Esophagus (tissue), 2 donors: Measurements from ENCODE around the gene RASA2. TPM values are rescaled to one million over a fixed set of nuclear protein-coding genes. Genes with fewer than 3 reads are reported as not detected.
A peak's percentile ranks its signal among the peaks of the same experiment; 100 is the strongest.
"Not testable (repeated sequence)": the region's sequence is repeated elsewhere in the genome, so short reads cannot be mapped to it uniquely, and the experiment has no call there.

ENCODE experiments used
- H3K27ac ChIP-seq, 2 donors: one replicate each; pipeline ENCODE4 v1.5.1; 2013; ENCODE audit warnings: low read depth in 2 of 2, mild to moderate bottlenecking in 2 of 2, inconsistent platforms in 1 of 2, low read length in 1 of 2, moderate library complexity in 1 of 2
- H3K27me3 ChIP-seq, 2 donors: one replicate each; pipeline ENCODE4 v1.6.1; 2013; ENCODE audit warnings: low read length in 2 of 2, control low read depth in 1 of 2, mild to moderate bottlenecking in 1 of 2; ENCODE audit not compliant: insufficient read depth in 2 of 2, control insufficient read depth in 1 of 2
- H3K36me3 ChIP-seq, 2 donors: one replicate each; pipeline ENCODE4 v1.6.1; 2013; ENCODE audit warnings: low read length in 1 of 2; ENCODE audit not compliant: control insufficient read depth in 2 of 2, insufficient read depth in 2 of 2
- H3K4me1 ChIP-seq, 2 donors: one replicate each; pipeline ENCODE4 v1.6.1; 2013; ENCODE audit warnings: low read length in 1 of 2; ENCODE audit not compliant: control insufficient read depth in 2 of 2, insufficient read depth in 2 of 2
- H3K4me3 ChIP-seq, 2 donors: one replicate each; pipeline ENCODE4 v1.5.1; 2013; ENCODE audit warnings: low read length in 2 of 2, mild to moderate bottlenecking in 2 of 2, low read depth in 1 of 2, moderate library complexity in 1 of 2
- H3K9me3 ChIP-seq, 2 donors: one replicate each; pipeline ENCODE4 v1.6.1; 2013; ENCODE audit warnings: mild to moderate bottlenecking in 2 of 2, low read depth in 1 of 2, low read length in 1 of 2, moderate library complexity in 1 of 2; ENCODE audit not compliant: control insufficient read depth in 2 of 2, insufficient read depth in 1 of 2
- WGBS, 2 donors: extraction: QIAGEN DNeasy Blood & Tissue Kit; methylation state at CpG; one replicate each; pipeline ENCODE4 v1.1.7; 2013; 5-methylcytosine and 5-hydroxymethylcytosine counted together
- polyA plus RNA-seq, 2 donors: library from polyadenylated mRNA; stranded (reverse); fragments of 200-250 nt; gene quantifications; one replicate each; pipeline ENCODE4 v1.2.3, GENCODE V29; 2013
- donor health status: healthy with polysubstance abuse.
- donor health status: Bipolar disorder and iron deficiency.

RASA2 gene
- polyA plus RNA-seq, 2 donors: 4.0 to 6.9 TPM

DNA sequence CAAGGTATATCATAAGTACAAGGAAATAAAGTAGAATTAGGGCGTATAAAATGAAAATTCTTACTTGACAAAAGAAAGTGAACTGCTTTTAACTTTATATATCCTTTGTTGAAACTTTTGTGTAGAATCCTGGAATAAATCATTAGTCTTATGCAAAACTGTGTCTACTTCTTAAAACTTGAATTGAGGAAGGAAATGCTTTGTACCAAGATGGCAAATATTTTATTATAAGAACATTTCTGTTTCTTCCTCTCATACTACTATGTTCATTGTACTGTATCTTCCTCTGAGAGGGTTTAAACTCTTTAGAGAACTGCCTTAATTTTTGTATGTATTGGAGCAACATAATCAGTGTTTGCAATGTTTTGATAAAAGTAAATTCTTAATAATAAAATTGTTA is 42.0 kb downstream of the RASA2 start:
- Histone ChIP-seq H3K4me3 (no peak overlapping the region), H3K9me3 (no peaks in the 10 kb centered on the region), H3K27me3 (no peaks in the 10 kb centered on the region), H3K36me3 (peaks cover 0 to 4% of the 10 kb centered on the region in 2 donors), H3K27ac (no peak overlapping the region), H3K4me1 (no peaks in the 10 kb centered on the region)
- 83 to 87% methylated on average over 1 of the region's 1 CpG for WGBS, 2 donors

DNA sequence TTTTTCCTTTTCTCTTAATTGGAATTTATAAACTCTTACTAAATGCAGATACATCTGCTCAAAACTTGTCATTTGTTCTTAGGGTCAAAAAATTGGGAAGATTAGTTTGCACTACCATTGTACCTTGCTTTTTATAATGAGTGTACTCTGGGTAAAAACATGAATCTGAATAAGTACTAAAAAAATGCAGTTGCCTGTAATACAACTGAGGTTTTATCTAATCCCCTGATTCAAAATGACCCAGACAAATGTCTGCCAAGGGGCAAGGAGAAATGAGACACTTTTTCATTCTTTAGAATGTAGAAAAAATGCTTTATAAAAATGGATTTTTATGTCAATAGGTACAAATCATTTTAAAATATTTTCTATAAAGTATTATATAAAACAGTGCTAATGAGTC is 42.4 kb downstream of the RASA2 start:
- H3K9me3 ChIP-seq: no peaks in the 10 kb centered on the region
- H3K4me1 ChIP-seq: no peaks in the 10 kb centered on the region
- H3K27me3 ChIP-seq: no peaks in the 10 kb centered on the region
- H3K36me3 ChIP-seq: peaks cover 0 to under 1% of the 10 kb centered on the region in 2 donors
- H3K4me3 ChIP-seq: no peak overlapping the region
- H3K27ac ChIP-seq: no peak overlapping the region

DNA sequence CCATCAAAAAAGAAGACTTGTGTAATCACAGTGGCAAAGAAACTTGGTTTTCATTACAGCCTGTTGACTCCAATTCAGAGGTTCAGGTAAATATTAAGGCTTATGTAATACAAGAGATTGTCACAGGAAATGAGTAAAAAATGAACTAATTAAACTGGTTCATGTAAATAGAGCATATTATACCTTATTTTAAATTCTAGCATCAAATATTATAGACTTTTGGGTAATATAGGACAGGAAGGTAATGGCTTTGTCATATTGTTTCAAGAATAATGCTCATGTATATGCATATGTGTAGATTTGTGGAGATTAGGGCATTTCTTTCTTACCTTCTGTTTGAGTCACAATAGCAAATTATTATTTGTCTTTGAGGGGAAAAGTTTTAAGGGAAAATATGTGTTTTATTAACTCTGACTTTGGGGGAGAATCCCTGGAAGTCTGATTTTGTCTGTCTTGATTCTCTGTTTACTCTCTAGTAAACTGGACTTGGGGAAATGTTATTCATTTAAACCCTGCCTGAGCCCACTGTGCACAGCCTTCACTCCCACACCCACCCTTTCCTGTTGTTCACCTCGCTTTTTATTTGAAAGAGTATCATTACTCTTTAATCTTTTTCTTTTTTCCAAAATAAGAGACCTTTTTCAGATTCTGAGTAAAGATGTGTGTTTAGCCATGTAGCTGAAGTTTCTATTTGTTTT is 43.0 kb downstream of the RASA2 start:
- WGBS, 2 donors: 17 to 41% methylated on average over 1 of the region's 1 CpG
- Histone ChIP-seq H3K27ac (peak overlapping the region in 1 of 2 donors; percentile 31), H3K4me1 (no peaks in the 10 kb centered on the region)

DNA sequence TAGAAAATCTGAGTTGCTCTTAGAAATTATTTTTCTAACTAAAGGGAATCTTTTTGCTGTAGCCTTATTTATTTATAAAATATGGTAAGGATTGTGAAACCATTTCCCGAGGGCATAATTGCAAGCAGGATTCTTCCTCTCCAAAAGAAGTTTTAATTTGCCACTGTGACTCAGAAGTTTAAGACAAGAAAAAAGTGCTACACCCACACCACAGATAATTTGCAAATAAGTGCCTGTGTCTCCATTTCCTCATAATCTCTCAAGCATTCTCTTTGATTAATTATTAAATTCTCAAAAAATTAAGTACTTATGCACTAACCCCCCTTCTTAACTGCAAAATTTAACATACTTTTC is 43.6 kb downstream of the RASA2 start:
- H3K9me3 ChIP-seq: no peaks in the 10 kb centered on the region
- H3K36me3 ChIP-seq: no peaks in the 10 kb centered on the region
- no peak overlapping the region for H3K27ac ChIP-seq
- WGBS, 2 donors: 11 to 21% methylated on average over 1 of the region's 1 CpG
- no peaks in the 10 kb centered on the region for H3K27me3 ChIP-seq
- no peaks in the 10 kb centered on the region for H3K4me1 ChIP-seq
- H3K4me3 ChIP-seq: no peak overlapping the region

More for the DNA sequence above, 43.0 kb downstream of the RASA2 start:
- no peak overlapping the region for H3K4me3 ChIP-seq
- H3K36me3 ChIP-seq: no peaks in the 10 kb centered on the region
- no peaks in the 10 kb centered on the region for H3K9me3 ChIP-seq
- H3K27me3 ChIP-seq: no peaks in the 10 kb centered on the region

DNA sequence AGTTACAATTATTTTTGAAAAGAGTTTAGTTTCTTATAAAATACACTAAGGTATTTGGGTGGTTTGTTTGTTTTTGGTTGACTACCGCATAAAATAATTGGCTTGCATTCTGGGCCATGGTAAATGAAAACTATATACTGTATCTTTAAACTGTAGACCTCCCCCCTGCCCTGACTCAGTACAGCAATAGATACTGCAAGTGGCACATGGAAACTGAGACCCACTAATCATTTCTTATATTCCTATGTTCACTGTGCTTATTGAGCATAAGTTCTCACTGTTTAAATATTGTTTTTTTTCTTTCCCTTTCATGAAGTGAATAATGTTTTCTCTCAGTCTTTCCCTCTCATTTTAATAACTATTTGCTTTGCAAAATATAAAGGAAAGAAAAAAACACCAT is 45.8 kb downstream of the RASA2 start:
- 97% methylated on average over 1 of the region's 1 CpG for WGBS, 2 donors
- Histone ChIP-seq H3K4me3 (no peak overlapping the region), H3K27ac (no peak overlapping the region), H3K36me3 (no peaks in the 10 kb centered on the region), H3K9me3 (no peaks in the 10 kb centered on the region), H3K27me3 (no peaks in the 10 kb centered on the region), H3K4me1 (no peaks in the 10 kb centered on the region)

DNA sequence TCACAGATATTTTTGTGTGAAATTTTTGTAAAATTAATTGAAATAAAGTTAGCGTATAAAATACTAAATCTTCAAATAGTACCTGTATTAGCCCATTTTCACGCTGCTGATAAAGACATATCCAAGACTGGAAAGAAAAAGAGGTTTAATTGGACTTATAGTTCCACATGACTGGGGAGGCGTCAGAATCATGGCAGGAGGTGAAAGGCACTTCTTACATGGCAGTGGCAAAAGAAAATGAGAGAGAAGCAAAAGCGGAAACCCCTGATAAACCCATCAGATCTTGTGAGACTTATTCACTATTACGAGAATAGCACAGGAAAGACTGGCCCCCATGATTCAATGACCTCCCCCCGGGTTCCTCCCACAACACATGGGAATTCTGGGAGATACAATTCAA is 49.2 kb downstream of the RASA2 start:
- not testable (repeated sequence) for H3K36me3 ChIP-seq, H3K9me3 ChIP-seq, H3K4me1 ChIP-seq, H3K27me3 ChIP-seq, H3K4me3 ChIP-seq, H3K27ac ChIP-seq
- WGBS, 2 donors: 96 to 98% methylated on average over 6 of the region's 6 CpGs

DNA sequence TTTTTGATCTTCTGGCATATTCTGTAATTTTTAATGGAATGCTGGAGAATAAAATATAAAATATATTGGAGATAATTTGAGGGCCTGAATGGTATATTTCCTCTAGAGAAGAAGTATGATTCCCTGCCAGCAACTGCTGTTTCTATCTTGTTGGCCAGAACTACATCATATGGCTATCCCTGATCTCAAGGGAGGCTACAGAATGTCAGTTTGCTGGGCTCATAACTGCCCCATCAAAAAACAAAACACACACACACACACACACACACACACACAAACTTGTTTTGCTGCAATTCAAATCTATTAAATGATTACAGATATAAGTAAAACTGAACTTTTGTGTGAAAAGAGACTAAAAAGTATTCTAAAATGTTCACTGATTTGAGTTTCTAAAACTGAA is 51.0 kb downstream of the RASA2 start:
- H3K27ac ChIP-seq: no peak overlapping the region
- H3K36me3 ChIP-seq: no peaks in the 10 kb centered on the region
- no peaks in the 10 kb centered on the region for H3K27me3 ChIP-seq
- H3K4me1 ChIP-seq: no peaks in the 10 kb centered on the region
- no peaks in the 10 kb centered on the region for H3K9me3 ChIP-seq
- no peak overlapping the region for H3K4me3 ChIP-seq

DNA sequence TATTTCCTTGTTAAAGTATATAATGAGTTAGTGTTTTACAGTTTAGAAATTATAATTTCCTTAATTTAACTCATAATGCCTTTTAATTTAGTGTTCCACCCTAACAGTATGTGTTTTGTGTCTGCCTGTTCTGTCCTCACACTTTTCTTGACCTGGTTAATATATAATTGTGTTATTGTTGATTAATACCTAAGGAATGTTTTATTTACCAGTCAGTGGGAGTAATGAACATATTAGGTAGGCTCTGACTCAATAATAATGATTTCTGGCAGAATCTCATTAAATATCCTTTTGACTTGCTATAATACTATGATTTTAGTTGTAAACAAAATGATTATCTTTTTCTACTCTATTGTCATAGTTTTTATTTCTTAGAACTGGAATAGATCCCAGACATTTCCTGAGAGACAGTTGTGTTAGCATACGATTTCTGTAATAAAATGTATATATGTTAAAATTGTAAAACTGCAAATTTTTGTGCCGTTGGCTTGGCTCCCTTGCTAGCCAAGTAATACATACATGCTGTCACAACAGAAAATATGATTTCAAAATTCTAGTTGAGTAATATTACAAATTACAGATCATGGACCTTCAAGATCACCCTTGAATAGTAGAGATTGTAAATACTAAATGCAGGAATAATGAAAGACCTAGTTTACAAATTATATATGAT is 51.9 kb downstream of the RASA2 start:
- 68 to 73% methylated on average over 2 of the region's 2 CpGs for WGBS, 2 donors
- H3K4me1 ChIP-seq: no peaks in the 10 kb centered on the region
- H3K27ac ChIP-seq: no peak overlapping the region
- no peaks in the 10 kb centered on the region for H3K9me3 ChIP-seq
- no peaks in the 10 kb centered on the region for H3K27me3 ChIP-seq
- no peaks in the 10 kb centered on the region for H3K36me3 ChIP-seq
- H3K4me3 ChIP-seq: no peak overlapping the region

DNA sequence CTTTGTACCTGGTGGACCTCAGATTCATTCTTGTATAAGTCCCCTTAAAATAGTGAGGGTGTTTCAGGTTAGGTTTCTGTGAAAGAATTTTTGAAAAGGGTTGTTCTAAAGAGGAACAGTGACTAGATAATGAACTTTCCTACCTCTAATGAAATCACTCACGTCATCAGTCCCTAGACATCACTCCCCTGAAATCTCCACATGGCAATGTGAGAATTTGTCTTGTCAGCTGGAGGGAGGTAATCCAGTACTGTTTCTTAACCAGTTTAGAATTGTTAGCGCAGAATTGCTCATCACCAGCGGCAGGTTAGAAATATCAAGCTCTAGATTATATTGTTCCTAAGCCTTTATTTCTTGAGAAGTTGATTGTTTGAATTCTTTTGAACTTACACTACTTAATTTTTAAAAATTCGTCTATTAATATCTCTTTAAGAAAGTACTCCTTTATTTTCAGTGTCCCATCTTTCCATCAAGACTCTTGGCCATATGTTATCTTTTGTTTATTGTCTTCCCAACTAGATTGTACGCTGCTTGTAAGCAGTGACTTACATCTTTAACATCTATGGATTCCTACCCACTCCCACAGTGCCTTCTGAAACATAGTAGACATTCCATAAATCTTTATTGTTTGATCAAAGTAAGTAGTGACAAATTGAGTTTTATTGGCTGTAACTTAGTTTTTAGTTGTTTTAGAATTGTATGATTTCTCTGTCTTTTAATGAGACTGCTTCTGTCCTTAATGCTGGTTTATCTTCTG is 52.8 kb downstream of the RASA2 start:
- H3K36me3 ChIP-seq: no peaks in the 10 kb centered on the region
- WGBS, 2 donors: 91 to 92% methylated on average over 5 of the region's 5 CpGs

More for the DNA sequence above, 52.8 kb downstream of the RASA2 start:
- H3K27me3 ChIP-seq: no peaks in the 10 kb centered on the region
- H3K4me1 ChIP-seq: no peaks in the 10 kb centered on the region
- no peak overlapping the region for H3K4me3 ChIP-seq
- no peak overlapping the region for H3K27ac ChIP-seq
- no peaks in the 10 kb centered on the region for H3K9me3 ChIP-seq
